Esophagus muscularis mucosa (tissue), 4 donors: ENCODE measurements around the gene OTUD4. TPM values are rescaled to one million over a fixed set of nuclear protein-coding genes. Genes with fewer than 3 reads are reported as not detected.
"Not testable (repeated sequence)": the region's sequence is repeated elsewhere in the genome, so short reads cannot be mapped to it uniquely, and the experiment has no call there.

ENCODE experiments used
- DNase-seq: peaks from one replicate; pipeline ENCODE4 v3.0.0-alpha.2; 2017; ENCODE audit errors: extremely low spot score
- H3K27ac ChIP-seq, 4 donors: fragments of 200-600 bp; sonication (generic); replicated peaks in 1 of 4; 1 replicate in 3 of 4; 2 replicates in 1 of 4; pipeline ENCODE4 v1.5.1; 2016 to 2019; ENCODE audit warnings: mild to moderate bottlenecking in 1 of 4
- H3K27me3 ChIP-seq, 4 donors: fragments of 200-600 bp; sonication (generic); one replicate each; pipeline versions ENCODE4 v1.5.1 to v1.6.0; 2016 to 2019
- H3K36me3 ChIP-seq, 4 donors: fragments of 200-600 bp; sonication (generic); one replicate each; pipeline ENCODE4 v1.5.1; 2016 to 2019
- H3K4me1 ChIP-seq, 4 donors: fragments of 200-600 bp; sonication (generic); one replicate each; pipeline ENCODE4 v1.5.1; 2016 to 2019
- H3K4me3 ChIP-seq, 4 donors: fragments of 200-600 bp; sonication (generic); 1 replicate in 2 of 4; 2 replicates in 2 of 4; pipeline ENCODE4 v1.5.1; 2016 to 2019; ENCODE audit warnings: mild to moderate bottlenecking in 4 of 4, moderate library complexity in 1 of 4
- H3K9me3 ChIP-seq, 4 donors: fragments of 200-600 bp; sonication (generic); 1 replicate in 3 of 4; 2 replicates in 1 of 4; pipeline ENCODE4 v1.5.1; 2016 to 2019
- CTCF ChIP-seq, 3 experiments: fragments of 200-600 bp in 2 of 3; fragments of 450-650 bp in 1 of 3; sonication (generic) in 2 of 3; IDR thresholded peaks; one replicate each; pipeline ENCODE4 v1.5.1; 2017 to 2019; ENCODE audit warnings: antibody characterized with exemption in 3 of 3, mild to moderate bottlenecking in 2 of 3, moderate library complexity in 1 of 3
- EP300 ChIP-seq: sonication (generic); formaldehyde crosslinking; IDR thresholded peaks from one replicate; pipeline ENCODE4 v1.6.1; 2017; ENCODE audit warnings: antibody characterized with exemption
- POLR2A ChIP-seq: fragments of 450-650 bp; IDR thresholded peaks from one replicate; pipeline ENCODE4 v1.6.1; 2017; ENCODE audit warnings: antibody characterized with exemption, moderate library complexity, mild to moderate bottlenecking, low read depth
- POLR2AphosphoS5 ChIP-seq, 2 donors: sonication (generic); formaldehyde crosslinking; IDR thresholded peaks; one replicate each; pipeline ENCODE4 v1.6.1; 2017; ENCODE audit warnings: antibody characterized with exemption in 2 of 2
- WGBS: methylation state at CpG from one replicate; pipeline ENCODE4 v1.1.5; 2018; 5-methylcytosine and 5-hydroxymethylcytosine counted together
- intact Hi-C: fragments of 100-400 bp; cut with DNase I; formaldehyde crosslinking; loops from one replicate; pipeline ENCODE4 v1.15.1; 2023
- total RNA-seq, 4 donors: library from RNA; depleted of rRNA; stranded (reverse); fragments of >200 nt; gene quantifications; one replicate each; pipeline versions ENCODE4 v1.1.0 to v1.2.1, GENCODE V29; 2016

The OTUD4 gene
- total RNA-seq, 4 donors from 2014 or later = 29.8 to 49.1 (median 38.3) TPM

GRCh38 chr4:145153904-145154298 lies 26.5 kb downstream of the OTUD4 start:
- Histone ChIP-seq H3K9me3 (no peaks in the 10 kb centered on the region), H3K27ac (peak overlapping the region in 1 of 4 donors; percentile 1), H3K4me1 (peaks cover 0 to 6% (median 2%) of the 10 kb centered on the region in 4 donors), H3K27me3 (no peaks in the 10 kb centered on the region), H3K36me3 (peaks cover 27 to 82% (median 50%) of the 10 kb centered on the region in 4 donors), H3K4me3 (no peak overlapping the region)
- intact Hi-C loops = no loop called here
- no peak for TF ChIP-seq CTCF (IDR thresholded peaks at IDR 0.05)
- no peak for TF ChIP-seq EP300
- TF ChIP-seq POLR2AphosphoS5 (IDR thresholded peaks at IDR 0.05) = no peak
- no peak for TF ChIP-seq POLR2A
- 74% methylated on average over 1 of the region's 1 CpG for whole genome bisulfite sequencing
- no peak for DNase-seq

GRCh38 chr4:145153181-145153903 lies 27.0 kb downstream of the OTUD4 start:
- Histone ChIP-seq H3K9me3 (no peaks in the 10 kb centered on the region), H3K27ac (peak overlapping the region in 2 of 4 donors; percentile 1 to 39), H3K27me3 (no peaks in the 10 kb centered on the region), H3K36me3 (peaks cover 27 to 82% (median 52%) of the 10 kb centered on the region in 4 donors), H3K4me3 (no peak overlapping the region), H3K4me1 (peaks cover 0 to 6% (median 2%) of the 10 kb centered on the region in 4 donors)
- 68% methylated on average over 2 of the region's 2 CpGs for WGBS
- DNase-seq = no peak
- intact Hi-C loops = no loop called here
- TF ChIP-seq EP300 (no peak), POLR2AphosphoS5 (IDR thresholded peaks at IDR 0.05) (no peak), POLR2A (no peak), CTCF (IDR thresholded peaks at IDR 0.05) (no peak)

GRCh38 chr4:145148980-145149379 lies 31.4 kb downstream of the OTUD4 start:
- no peak for TF ChIP-seq CTCF (IDR thresholded peaks at IDR 0.05)
- no peak for TF ChIP-seq POLR2A
- no peak for TF ChIP-seq POLR2AphosphoS5 (IDR thresholded peaks at IDR 0.05)
- no peak for TF ChIP-seq EP300
- peaks cover 50 to 95% (median 75%) of the 10 kb centered on the region in 4 donors for H3K36me3 ChIP-seq
- no peak for DNase-seq
- no peak overlapping the region for H3K4me3 ChIP-seq
- no peaks in the 10 kb centered on the region for H3K27me3 ChIP-seq
- peaks cover 0 to 6% (median 2%) of the 10 kb centered on the region in 4 donors for H3K4me1 ChIP-seq
- 91% methylated on average over 3 of the region's 3 CpGs for WGBS
- intact Hi-C loops = no loop called here
- no peak overlapping the region for H3K27ac ChIP-seq
- no peaks in the 10 kb centered on the region for H3K9me3 ChIP-seq

GRCh38 chr4:145136219-145136618 lies 44.2 kb downstream of the OTUD4 start:
- intact Hi-C loops, DNase-seq, H3K27ac ChIP-seq, H3K9me3 ChIP-seq, H3K4me3 ChIP-seq, H3K27me3 ChIP-seq: not testable (repeated sequence)
- peaks cover 30 to 66% (median 40%) of the 10 kb centered on the region in 4 donors for H3K36me3 ChIP-seq
- H3K4me1 ChIP-seq = peaks cover 0 to 12% (median 3%) of the 10 kb centered on the region in 4 donors
- WGBS = 53% methylated on average over 1 of the region's 1 CpG

- Histone ChIP-seq H3K27me3 (no peaks in the 10 kb centered on the region), H3K9me3 (no peaks in the 10 kb centered on the region), H3K4me3 (no peak overlapping the region), H3K36me3 (peaks cover 1 to 54% (median 21%) of the 10 kb centered on the region in 4 donors), H3K4me1 (peaks cover 0 to 12% (median 3%) of the 10 kb centered on the region in 4 donors), H3K27ac (peak overlapping the region in 1 of 4 donors; percentile 20)
- TF ChIP-seq POLR2AphosphoS5 (IDR thresholded peaks at IDR 0.05) = peak in 1 of 2 donors; percentile 7
- TF ChIP-seq POLR2A = no peak
- TF ChIP-seq CTCF (IDR thresholded peaks at IDR 0.05) = no peak
- no peak for TF ChIP-seq EP300
- WGBS = 56% methylated on average over 5 of the region's 5 CpGs
- DNase-seq = no peak
- intact Hi-C loops = no loop called here
These were observed 47.8 kb downstream of the OTUD4 start for GRCh38 chr4:145132511-145133098.
